ENCODE data around the gene SLC7A4. TPM values are rescaled to one million over a fixed set of nuclear protein-coding genes. Genes with fewer than 3 reads are reported as not detected.
"Not testable (repeated sequence)": the region's sequence is repeated elsewhere in the genome, so short reads cannot be mapped to it uniquely, and the experiment has no call there.

SLC7A4 gene
- total RNA-seq, 1 donor from 2014 or later: not detected

DNA sequence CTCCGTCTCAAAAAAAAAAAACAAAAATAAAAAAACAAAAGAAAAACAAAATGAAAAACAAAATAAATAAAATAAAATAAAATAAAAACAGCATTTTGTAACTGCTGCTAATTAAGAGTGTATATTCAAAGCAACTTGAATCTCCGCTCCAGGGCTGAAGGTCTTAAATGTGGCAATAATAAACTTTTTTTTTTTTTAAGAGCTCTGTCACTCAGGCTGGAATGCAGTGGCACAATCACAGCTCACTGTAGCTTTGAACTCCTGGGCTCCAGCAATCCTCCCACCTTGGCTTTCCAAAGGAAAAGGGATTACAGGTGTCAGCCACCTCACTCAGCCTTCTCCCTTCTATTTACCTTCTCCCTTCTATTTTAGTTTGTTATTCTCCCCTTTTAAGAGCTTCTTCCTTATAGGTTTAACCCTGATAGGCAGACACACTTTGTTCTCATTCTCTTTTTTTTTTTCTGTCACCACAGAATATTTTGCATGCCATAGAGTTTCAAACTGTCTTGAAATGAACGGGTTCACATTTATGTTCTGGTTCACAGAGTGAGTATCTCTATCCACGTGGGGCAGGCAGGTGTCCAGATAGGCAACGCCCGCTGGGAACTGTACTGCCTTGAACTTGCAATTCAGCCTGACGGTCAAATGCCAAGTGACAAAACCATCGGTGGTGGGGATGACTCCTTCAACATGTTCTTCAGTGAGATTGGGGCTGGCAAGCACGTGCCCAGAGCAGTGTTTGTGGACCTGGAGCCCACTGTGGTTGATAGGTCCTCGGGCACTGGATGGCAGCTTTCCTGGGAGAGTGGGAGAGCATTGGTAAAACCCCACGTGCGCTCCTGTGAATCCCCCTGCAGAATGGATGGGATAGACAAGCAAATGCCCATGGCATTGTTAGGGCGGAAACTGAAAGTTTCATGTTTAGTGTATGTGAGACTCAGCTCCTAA, 32.8 kb upstream of the SLC7A4 start:
- no peak for DNase-seq (ENCODE audit: low read depth in 2 of 2)

DNA sequence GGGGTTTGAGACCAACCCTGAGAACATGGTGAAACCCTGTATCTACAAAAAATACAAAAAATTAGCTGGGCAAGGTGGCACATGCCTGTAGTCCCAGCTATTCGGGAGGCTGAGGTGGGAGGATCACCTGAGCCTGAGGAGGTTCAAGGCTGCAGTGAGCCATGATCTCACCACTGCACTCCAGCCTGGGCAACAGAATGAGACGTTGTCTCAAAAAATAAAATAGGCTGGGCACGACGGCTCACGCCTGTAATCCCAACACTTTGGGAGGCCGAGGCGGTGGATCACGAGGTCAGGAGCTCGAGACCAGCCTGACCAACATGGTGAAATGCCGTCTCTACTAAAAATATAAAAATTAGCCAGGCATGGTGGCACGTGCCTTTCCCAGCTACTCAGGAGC, 32.1 kb upstream of the SLC7A4 start:
- not testable (repeated sequence) for DNase-seq (ENCODE audit: low read depth in 2 of 2)

DNA sequence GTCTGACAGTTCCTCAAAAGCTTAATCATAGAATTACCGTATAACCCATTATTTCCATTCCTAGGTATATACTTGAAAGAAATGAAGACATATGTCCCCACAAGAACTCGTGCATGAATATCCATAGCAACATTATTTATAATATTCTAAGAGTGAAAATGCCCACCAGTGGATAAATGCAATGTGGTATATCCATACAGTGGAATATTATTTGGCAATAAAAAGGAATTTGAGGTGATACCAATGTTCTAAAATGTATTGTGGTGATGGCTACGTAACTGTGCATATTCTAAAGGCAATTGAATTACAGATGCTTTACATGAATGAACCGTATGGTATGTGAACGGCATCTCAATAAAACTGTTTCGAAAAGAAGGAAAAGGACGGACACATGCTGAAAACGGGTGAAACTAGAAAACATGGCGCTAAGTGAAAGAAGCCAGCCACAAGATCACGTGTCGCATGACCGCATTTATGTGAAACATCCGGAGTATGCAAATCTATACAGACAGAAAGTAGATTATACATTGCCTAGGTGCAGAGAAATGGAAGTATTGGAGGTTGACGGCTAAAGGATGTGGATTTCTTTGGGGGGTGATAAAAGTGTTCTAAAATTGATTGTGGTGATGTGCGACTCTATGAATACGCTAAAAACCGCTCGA, 29.4 kb upstream of the SLC7A4 start:
- not testable (repeated sequence) for DNase-seq (ENCODE audit: low read depth in 2 of 2)

DNA sequence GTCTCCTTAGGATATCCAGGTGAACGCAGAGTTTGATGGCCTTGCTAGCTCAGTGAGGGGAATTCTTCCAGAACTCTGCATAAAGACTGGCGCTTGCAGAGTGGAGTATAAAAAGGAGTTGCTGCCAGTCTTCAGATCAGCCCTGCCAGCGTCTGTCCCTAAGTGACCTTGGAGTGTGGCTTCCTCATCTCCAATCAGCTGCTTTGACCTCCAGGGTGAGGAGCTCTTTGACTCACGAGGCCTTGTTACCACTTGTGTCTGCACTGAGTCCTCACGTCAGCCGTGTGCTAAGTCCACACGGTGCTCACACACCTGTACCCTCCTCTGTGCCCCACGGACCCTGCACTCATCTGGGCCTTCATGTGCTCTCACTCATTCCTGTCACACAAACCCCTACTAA, 28.0 kb upstream of the SLC7A4 start:
- DNase-seq (ENCODE audit: low read depth in 2 of 2): not testable (repeated sequence)

DNA sequence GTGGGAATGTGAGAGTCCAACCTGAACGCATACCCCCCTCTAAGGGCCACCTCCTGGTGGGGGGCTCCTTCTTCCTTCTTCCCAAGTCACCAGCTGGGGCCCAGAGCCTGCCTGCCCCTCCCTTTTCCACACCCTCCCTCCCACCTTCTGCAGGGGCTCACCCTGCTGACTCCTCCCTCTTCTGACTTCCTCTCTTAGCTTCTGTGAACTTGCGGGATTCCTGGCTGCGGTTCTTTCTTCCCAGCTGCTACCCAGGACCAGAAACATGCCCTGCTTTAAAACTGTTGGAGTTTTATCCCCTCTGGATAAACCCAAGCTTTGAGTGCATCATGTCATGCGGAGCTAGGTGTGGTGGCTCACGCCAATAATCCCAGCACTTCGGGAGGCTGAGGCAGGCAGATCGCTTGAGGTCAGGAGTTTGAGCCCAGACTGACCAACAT, 23.5 kb upstream of the SLC7A4 start:
- DNase-seq (ENCODE audit: low read depth in 2 of 2): no peak

DNA sequence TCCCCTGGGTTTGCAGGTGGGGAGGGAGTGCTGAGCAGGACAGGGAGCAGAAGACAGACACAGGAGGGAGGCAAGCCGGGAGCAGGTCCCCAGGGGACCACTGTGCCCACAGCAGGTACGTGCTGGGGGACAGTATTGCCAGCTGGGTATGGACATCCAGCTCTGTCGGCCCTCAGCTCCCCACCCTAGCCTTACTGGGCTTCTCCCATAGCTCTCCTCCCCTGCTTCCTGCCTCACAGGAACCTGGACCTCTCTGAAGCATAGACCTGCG, 23.1 kb upstream of the SLC7A4 start:
- DNase-seq (ENCODE audit: low read depth in 2 of 2): no peak

DNA sequence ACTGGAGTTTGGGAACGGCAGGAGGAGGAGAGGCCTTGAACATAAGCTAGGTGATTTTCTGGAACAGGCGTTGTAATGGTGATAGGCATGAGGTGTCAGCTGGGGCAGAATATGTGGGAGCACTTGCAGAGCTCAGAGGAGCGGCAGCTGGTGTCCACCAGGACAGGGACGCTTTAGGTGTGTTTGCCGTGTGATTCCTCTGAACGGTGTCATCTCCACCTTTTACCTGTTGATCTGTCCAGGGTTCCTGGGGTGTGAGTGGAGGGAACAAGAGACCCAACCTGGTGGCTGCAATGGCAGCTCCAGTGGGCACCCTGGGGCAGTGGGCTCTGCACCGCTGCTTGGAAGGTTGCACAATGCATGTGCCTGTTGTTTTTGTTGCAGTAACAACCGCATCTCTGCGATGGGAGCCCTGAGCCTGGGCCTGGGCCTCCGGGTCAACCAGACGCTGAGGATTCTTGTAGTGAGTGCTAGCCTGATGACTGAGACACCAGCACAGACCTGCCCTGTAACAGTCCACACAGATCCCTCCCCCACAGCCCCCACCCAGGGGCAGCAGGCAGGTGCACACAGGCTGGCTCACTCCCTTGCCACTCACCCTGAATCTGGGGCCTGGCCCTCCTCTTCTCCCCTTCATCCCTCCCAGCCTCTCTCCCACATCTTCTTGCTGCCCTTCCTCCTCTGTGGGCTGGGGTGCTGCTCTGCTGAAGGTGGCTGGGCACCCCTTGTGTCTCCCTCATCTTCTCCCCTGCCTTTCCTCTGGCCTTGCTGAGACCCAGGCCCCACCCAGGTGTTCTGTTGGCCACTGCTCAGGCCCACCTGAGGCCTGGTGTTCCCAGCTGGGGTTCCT, 22.6 kb upstream of the SLC7A4 start:
- DNase-seq (ENCODE audit: low read depth in 2 of 2): no peak

DNA sequence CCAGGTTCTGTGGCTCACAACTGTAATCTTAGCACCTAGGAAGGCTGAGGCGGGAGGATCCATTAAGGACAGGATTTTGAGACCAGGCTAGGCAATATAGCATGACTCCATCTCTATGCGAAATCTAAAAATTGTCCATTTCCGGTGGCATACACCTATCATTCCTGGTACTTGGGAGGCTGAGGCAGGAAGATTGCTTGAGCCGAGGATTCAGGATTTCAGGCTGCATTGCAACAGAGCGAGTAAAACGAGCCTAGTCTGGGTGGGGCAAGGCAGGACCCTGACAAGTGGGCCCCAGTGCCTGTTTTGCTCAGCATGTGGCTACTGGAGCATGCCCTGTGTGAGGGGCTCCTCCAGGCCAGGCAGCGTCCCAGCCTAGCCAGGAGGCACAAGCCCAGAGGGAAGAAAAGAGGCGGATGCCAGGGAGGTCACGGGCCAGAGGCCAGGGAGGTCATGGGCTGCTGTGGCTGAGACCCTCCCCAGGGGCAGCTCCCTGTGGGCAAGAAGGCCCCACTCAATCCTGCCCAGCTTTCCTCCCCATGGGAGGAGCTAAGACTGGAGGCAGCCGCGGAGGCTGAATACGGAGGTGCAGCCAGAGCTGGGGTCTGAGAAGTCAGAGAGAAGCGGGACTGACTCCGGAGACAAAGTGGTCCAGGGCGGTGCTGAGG, 21.8 kb upstream of the SLC7A4 start:
- no peak for DNase-seq (ENCODE audit: low read depth in 2 of 2)

DNA sequence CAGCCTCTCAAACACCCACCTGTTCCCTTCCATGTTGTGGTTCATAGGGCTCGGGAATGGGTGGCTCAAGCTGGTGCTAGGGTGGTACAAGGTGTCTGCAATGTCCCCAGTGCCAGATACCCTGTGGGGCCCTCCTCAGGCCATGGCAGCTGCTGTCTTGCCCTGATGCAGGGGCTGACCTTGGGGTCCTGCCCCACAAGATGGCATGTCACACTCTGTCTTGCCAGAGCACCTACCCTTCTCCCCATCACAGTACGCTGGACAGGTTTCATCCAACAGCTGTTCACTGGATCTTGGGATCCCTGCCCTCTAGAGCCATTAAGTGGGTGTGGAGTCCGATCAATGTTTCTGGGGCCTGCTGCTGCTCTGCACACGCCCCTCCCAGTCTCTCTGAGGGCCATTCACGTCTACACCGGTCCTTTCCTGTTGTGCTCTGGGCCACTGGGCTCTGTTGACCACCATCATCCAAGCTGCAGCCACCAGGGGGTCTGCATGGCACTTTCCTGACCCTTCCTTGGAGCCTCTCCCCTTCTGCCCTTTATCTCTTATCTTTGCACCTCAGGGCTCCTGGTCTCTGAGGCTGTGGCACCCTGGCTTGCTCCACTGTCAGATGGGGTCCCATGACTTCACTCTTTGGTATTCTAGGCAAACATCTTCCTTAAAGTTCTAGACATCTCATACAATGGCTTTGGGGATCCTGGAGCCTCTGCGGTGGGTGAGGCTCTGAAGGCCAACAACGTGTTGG, 20.5 kb upstream of the SLC7A4 start:
- no peak for DNase-seq (ENCODE audit: low read depth in 2 of 2)

DNA sequence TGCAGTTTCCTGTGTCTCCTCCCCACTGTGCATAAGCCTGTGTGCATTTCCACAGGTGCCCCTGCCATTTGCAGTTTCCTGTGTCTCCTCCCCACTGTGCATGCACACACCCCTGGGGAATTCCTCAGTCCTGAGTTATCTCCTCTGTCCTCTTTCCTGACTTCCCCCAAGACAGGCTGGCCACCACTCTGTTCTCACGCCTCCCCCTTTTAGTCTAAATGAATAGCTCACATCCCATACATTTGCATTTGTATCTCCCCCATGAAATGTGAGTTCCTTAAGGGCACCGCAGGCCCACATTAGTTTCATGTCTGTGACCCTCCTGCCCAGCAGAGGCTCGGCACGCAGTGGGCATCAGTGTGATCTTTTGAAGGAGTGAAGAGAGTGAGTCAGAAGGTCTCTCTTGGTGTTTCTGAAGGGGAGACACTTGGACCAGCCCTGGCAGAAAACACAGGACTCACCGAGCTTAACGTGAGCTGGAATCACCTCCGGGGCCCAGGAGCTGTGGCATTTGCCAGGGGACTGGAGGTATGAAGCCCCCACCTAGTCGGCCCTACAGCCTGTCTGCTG, 19.6 kb upstream of the SLC7A4 start:
- DNase-seq (ENCODE audit: low read depth in 2 of 2): no peak

DNA sequence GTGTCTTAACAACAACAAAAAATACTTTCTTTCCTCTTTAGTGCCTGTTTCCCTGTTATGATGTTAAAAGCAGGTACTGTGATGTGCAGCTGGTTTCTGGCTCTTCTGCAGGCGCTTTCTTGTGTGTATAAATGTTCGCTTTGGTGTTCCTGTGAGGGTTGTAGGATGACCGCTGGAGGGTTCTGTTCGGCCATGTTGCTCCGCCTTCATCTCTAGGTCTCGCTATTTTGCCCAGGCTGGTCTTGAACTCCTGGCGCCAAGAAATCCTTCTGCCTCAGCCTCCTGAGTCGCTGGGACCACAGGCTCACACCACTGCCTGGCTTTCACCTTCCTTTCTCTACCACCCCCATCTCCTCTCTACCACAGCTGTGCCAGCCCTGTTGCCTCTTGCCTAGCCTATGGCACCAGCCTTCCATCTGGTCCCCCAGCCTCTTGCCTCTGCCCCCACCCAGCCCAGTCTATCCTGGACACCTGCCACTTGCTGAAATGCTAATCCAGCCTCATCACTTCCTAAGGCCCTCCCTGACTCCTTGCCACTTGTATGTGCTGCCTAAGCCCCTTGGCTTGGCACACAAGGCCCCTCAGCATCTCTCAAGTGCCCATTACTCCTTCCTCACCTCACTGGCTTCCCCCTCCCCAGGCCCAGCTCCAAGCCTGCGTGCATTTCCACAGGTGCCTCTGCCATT, 18.9 kb upstream of the SLC7A4 start:
- no peak for DNase-seq (ENCODE audit: low read depth in 2 of 2)

DNA sequence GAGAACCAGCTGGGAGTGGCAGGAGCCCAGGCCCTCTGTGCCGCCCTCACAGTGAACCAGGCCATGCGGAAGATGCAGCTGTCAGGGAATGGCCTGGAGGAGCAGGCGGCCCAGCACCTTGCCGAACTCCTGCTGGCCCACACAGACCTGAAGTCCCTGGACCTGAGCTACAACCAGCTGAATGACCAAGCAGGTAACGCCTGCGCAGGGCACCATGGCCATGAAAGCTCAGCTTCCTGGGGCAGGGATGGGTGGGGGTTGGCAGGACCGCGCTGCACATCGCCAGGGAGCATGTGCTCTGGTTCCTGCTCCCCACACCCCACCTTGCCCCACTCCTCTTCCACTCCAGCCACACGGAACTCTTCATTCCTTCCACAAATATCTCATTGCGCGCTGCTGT, 16.6 kb upstream of the SLC7A4 start:
- DNase-seq (ENCODE audit: low read depth in 2 of 2): not testable (repeated sequence)

DNA sequence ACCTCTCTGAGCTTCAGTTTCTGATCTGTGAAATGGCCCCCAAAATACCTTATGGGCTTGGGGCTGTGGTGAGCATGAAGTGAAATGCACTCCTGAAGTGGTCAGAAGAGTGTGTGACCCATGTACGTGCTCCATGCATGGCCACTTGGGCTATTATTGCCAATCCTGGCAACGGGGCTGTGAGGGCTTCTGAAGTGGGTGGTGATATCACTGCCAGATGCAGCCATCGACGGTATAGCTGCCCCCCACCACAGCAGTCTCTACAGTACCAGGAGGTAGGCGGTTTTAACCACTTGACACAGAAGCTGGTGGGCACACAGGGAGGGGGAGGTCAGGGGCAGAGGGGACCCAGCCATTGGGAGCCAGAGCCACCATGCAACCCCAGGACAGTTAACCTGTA, 16.1 kb upstream of the SLC7A4 start:
- DNase-seq (ENCODE audit: low read depth in 2 of 2): not testable (repeated sequence)

DNA sequence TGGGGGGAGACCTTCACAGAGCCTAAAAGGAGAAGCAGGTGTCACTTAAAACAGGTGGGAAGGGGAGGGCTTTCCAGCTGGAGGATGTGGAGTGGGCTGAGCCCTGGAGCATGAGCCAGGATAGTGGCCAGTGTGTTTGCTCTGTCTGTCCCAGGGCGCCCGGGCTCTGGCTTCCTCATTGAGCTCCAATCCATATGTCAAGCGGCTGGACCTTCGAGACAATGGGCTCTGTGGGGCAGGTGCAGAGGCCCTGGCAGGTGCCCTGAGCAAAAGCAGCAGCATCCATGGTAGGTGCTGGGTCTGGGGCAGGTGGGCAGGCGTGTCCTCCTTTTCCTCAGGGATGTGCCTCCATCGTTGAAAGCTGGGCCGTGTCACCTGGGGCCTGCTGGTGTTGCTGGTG, 15.4 kb upstream of the SLC7A4 start:
- DNase-seq (ENCODE audit: low read depth in 2 of 2): no peak

DNA sequence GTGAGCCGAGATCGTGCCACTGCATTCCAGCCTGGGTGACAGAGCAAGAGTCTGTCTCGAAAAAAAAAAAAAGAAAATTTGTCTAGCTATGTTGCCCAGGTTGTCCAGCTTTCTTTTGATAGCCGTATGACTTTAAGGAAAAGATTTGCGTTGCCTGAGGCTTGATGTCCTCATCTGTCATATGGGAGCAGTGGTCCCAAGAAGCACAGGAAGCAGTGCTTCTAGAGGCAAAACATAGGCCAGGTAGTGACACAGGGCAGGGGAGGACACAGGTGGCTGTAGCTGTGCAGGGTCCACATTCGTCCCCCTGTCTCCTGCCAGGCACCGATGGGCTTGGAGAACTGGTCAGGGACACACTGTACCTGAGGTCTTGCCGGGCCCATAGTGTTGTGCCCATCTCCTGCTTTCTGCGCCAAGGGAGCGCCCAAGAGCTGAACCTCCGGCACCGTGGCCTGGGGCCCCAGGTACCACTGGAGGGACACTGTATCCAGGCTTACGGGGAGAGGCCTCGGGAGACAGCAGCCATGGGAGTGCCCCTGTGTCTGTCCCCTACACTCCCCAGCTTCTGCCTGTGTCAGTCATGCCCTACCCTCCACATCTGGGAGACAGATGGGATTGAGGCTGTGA, 14.8 kb upstream of the SLC7A4 start:
- DNase-seq (ENCODE audit: low read depth in 2 of 2): no peak

DNA sequence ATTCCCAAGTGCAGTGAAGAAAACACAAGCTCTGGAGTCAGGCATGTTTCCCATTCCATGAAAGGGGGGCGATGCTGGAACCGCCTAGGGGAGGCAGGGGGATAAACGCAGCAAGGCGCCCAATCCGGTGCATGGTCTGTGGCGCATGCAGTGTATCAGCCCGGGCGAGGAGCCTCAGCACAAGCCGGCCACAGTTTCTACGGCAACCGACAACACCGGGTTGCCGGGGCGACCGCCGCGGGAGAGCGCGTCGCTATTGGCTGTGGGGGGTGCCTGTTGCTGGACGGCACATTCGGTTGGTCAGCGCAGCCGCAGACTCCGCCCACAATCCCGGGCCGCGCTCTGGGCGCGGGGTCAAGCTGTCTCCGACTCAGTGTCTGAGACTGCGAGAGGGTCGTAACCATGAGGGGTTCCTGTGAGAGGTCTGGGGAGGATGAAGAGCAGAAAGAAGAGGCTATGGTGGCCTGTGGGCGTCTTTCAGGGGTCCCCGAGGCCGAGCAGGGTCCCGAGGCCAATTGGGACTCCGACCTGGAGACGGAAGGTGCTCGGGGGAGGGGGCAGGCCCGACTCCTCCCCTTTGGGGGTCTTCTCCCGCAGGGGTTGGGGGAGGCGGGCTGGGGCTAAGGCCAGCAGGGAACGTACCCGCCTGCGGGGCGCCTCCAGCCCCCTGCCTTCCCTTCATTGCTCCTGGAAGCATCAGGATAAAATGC, 13.4 kb upstream of the SLC7A4 start, which contains the start of gene LRRC74B:
LRRC74B (plus strand) TSS at position 362 of the 710 bp plus-strand sequence; CDS start at position 403, 41 bp downstream.
- peak; percentile 87 to 91 for DNase-seq (ENCODE audit: low read depth in 2 of 2)

DNA sequence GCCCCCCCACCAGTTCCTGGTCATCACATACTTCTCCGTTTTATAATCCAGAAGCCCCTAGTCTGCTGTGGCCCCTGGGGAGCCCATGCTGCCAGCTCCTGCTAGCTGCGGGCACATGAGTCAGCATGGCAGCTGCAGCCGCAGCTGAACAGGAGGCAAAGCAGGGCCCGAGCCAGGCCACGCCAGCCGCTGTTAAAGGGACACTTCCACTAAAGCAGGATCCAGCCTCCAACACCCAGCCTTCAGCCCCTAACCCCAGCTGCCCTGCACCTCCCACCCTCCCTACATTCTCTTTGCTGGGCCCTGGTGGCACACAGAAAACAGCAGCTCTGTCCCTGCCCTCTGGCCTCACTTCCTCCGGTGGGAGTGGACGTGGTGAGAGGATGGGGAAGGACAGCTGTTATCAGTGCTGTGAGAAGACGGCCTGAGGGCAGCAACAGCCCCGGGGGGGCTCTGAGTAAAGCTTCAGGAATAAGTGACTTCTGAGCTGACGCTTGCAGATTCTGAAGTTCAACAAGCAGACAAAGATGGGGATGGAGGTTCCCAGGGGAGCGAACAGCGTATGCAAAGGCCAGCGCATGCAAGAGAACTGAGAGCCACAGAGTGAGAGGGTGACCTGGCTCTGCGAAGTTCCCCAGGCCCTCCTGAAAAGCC, 12.7 kb upstream of the SLC7A4 start:
- DNase-seq (ENCODE audit: low read depth in 2 of 2): no peak
